Astrocyte of the spinal cord (primary cell): ENCODE data around the gene PIERCE2.

Experiments
- DNase-seq: peaks from one replicate; pipeline ENCODE4 v3.0.0; 2011; ENCODE audit warnings: low read depth, low spot score
- H3K4me3 ChIP-seq: 2 replicates; pipeline ENCODE4 v1.5.1; 2011; ENCODE audit warnings: low read depth, mild to moderate bottlenecking, low read length, moderate library complexity
- in situ Hi-C: cut with HindIII; loops from 2 replicates; pipeline ENCODE4 v1.10.0; 2017; ENCODE audit warnings: low sequenced_read_pairs
- TF ChIP-seq, protein P1 (sequence below): IDR thresholded peaks from 2 replicates; pipeline ENCODE4 v1.5.1; 2012; ENCODE audit warnings: low read depth, mild to moderate bottlenecking, low read length, inconsistent platforms

PIERCE2 gene

DNA sequence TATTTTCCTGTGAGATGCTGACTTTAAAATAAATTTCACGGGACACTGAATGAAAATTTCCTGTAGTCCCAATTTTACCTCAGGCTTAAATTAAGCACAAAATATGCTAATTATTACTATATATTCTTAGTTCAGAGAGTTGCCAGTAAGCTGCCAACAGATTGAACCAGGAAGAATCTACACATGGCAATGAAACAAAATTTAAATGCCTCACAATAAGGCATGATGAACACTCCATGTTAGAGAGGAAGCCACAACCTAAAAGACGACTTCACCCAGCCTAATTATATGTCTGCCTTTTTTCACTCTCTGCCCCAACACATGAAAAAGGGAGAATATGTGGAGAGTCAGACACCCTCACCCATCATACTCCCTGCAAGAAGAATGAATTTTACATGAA is 60.0 kb downstream of the PIERCE2 start:
- H3K4me3 ChIP-seq: no peak overlapping the region
- in situ Hi-C loops: no loop called here
- no peak for DNase-seq
- TF ChIP-seq, protein P1, sequence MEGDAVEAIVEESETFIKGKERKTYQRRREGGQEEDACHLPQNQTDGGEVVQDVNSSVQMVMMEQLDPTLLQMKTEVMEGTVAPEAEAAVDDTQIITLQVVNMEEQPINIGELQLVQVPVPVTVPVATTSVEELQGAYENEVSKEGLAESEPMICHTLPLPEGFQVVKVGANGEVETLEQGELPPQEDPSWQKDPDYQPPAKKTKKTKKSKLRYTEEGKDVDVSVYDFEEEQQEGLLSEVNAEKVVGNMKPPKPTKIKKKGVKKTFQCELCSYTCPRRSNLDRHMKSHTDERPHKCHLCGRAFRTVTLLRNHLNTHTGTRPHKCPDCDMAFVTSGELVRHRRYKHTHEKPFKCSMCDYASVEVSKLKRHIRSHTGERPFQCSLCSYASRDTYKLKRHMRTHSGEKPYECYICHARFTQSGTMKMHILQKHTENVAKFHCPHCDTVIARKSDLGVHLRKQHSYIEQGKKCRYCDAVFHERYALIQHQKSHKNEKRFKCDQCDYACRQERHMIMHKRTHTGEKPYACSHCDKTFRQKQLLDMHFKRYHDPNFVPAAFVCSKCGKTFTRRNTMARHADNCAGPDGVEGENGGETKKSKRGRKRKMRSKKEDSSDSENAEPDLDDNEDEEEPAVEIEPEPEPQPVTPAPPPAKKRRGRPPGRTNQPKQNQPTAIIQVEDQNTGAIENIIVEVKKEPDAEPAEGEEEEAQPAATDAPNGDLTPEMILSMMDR: no peak
